ENCODE measurements around the gene AQR. TPM values are rescaled to one million over a fixed set of nuclear protein-coding genes. Genes with fewer than 3 reads are reported as not detected.
A peak's percentile ranks its signal among the peaks of the same experiment; 100 is the strongest.

Gene AQR
- total and polyA plus RNA-seq, 2 of the 13 experiments (the other 11 are each of a cell fraction or from before 2014, with no cell fraction given): 18.7 to 31.3 TPM

DNA sequence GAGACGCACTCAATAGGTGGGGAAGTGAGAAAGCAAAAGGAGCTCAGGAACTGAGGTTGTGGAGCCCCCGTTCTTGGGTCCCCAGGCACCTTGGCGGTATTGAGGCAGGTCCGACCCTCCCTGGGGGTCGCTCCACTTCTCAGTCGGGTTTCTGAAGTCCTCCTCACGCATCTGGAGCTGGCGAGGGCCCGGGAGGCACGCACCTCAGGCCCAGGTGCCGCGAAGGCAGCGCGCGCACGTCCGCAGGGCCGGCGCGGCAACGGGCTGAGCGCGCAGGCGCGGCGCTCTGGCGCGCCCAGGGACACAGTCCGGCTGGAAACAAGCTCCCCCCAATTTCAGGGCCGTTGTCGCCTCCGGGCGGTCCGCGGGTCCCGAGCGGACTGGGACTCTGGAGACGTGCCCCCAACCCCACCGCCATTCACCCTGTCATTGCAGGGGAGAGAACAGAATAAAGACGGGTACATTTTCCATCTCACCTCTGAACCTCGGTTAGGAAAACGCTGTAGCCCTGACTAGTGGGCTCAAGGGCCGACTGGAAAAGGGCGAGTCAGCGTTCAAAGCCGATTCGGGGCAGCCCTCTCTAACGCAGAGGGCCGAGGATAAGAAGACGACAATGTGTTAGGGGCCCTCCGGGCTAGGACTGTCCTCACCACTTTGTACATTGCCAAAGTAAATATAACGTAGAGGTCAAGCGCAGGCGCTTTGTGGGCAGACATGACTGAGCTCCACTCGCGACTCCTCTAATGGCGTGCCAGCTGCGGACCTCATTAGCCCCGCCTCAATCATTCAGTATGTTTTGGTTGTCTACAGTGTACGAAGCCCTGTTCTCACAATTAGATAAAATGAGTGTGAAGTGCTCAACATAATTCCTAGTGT lies 18.7 kb upstream of the AQR start, which contains the start of gene ZNF770 (continued):
- TF ChIP-seq ZNF124 (CRISPR knock-in tag; IDR thresholded peaks at IDR 0.05) (peak; percentile 41; the same call in 1 of the 2 replicates), CENPT (CRISPR knock-in tag; IDR thresholded peaks at IDR 0.05; ENCODE audit: low read depth) (peak; percentile 24; the same call in 1 of the 2 replicates), ZNF772 (CRISPR knock-in tag; IDR thresholded peaks at IDR 0.05) (peak; percentile 88; the same call in 1 of the 2 replicates), ARNT2 (CRISPR knock-in tag; IDR thresholded peaks at IDR 0.05; ENCODE audit: low read depth) (peak; percentile 89), HNRNPLL (IDR thresholded peaks at IDR 0.05; ENCODE audit: low read depth, low read length, poor library complexity, severe bottlenecking) (peak; percentile 86), NAIF1 (CRISPR knock-in tag; IDR thresholded peaks at IDR 0.05; ENCODE audit: borderline replicate concordance) (peak; percentile 76; the same call in 1 of the 2 replicates), ZNF17 (CRISPR knock-in tag; IDR thresholded peaks at IDR 0.05) (no peak)
- TF ChIP-seq, protein P1, sequence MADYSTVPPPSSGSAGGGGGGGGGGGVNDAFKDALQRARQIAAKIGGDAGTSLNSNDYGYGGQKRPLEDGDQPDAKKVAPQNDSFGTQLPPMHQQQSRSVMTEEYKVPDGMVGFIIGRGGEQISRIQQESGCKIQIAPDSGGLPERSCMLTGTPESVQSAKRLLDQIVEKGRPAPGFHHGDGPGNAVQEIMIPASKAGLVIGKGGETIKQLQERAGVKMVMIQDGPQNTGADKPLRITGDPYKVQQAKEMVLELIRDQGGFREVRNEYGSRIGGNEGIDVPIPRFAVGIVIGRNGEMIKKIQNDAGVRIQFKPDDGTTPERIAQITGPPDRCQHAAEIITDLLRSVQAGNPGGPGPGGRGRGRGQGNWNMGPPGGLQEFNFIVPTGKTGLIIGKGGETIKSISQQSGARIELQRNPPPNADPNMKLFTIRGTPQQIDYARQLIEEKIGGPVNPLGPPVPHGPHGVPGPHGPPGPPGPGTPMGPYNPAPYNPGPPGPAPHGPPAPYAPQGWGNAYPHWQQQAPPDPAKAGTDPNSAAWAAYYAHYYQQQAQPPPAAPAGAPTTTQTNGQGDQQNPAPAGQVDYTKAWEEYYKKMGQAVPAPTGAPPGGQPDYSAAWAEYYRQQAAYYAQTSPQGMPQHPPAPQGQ (CRISPR knock-in tag; IDR thresholded peaks at IDR 0.05; ENCODE audit: borderline replicate concordance): no peak
- TF ChIP-seq, protein P2, sequence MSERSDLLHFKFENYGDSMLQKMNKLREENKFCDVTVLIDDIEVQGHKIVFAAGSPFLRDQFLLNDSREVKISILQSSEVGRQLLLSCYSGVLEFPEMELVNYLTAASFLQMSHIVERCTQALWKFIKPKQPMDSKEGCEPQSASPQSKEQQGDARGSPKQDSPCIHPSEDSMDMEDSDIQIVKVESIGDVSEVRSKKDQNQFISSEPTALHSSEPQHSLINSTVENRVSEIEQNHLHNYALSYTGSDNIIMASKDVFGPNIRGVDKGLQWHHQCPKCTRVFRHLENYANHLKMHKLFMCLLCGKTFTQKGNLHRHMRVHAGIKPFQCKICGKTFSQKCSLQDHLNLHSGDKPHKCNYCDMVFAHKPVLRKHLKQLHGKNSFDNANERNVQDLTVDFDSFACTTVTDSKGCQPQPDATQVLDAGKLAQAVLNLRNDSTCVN (CRISPR knock-in tag; IDR thresholded peaks at IDR 0.05; ENCODE audit: borderline replicate concordance): peak; percentile 66; the same call in 1 of the 2 replicates
- TF ChIP-seq, protein P3, sequence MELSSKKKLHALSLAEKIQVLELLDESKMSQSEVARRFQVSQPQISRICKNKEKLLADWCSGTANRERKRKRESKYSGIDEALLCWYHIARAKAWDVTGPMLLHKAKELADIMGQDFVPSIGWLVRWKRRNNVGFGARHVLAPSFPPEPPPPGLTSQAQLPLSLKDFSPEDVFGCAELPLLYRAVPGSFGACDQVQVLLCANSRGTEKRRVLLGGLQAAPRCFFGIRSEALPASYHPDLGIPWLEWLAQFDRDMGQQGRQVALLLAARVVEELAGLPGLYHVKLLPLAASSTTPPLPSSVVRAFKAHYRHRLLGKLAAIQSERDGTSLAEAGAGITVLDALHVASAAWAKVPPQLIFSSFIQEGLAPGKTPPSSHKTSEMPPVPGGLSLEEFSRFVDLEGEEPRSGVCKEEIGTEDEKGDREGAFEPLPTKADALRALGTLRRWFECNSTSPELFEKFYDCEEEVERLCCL (CRISPR knock-in tag; IDR thresholded peaks at IDR 0.05; ENCODE audit: borderline replicate concordance): no peak
- TF ChIP-seq, protein P4, sequence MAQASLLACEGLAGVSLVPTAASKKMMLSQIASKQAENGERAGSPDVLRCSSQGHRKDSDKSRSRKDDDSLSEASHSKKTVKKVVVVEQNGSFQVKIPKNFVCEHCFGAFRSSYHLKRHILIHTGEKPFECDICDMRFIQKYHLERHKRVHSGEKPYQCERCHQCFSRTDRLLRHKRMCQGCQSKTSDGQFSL (CRISPR knock-in tag; IDR thresholded peaks at IDR 0.05): peak; percentile 87
- TF ChIP-seq, protein P5, sequence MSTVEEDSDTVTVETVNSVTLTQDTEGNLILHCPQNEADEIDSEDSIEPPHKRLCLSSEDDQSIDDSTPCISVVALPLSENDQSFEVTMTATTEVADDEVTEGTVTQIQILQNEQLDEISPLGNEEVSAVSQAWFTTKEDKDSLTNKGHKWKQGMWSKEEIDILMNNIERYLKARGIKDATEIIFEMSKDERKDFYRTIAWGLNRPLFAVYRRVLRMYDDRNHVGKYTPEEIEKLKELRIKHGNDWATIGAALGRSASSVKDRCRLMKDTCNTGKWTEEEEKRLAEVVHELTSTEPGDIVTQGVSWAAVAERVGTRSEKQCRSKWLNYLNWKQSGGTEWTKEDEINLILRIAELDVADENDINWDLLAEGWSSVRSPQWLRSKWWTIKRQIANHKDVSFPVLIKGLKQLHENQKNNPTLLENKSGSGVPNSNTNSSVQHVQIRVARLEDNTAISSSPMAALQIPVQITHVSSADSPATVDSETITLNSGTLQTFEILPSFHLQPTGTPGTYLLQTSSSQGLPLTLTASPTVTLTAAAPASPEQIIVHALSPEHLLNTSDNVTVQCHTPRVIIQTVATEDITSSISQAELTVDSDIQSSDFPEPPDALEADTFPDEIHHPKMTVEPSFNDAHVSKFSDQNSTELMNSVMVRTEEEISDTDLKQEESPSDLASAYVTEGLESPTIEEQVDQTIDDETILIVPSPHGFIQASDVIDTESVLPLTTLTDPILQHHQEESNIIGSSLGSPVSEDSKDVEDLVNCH (CRISPR knock-in tag; IDR thresholded peaks at IDR 0.05): no peak
- TF ChIP-seq, protein P6, sequence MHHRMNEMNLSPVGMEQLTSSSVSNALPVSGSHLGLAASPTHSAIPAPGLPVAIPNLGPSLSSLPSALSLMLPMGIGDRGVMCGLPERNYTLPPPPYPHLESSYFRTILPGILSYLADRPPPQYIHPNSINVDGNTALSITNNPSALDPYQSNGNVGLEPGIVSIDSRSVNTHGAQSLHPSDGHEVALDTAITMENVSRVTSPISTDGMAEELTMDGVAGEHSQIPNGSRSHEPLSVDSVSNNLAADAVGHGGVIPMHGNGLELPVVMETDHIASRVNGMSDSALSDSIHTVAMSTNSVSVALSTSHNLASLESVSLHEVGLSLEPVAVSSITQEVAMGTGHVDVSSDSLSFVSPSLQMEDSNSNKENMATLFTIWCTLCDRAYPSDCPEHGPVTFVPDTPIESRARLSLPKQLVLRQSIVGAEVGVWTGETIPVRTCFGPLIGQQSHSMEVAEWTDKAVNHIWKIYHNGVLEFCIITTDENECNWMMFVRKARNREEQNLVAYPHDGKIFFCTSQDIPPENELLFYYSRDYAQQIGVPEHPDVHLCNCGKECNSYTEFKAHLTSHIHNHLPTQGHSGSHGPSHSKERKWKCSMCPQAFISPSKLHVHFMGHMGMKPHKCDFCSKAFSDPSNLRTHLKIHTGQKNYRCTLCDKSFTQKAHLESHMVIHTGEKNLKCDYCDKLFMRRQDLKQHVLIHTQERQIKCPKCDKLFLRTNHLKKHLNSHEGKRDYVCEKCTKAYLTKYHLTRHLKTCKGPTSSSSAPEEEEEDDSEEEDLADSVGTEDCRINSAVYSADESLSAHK (CRISPR knock-in tag; IDR thresholded peaks at IDR 0.05; ENCODE audit: borderline replicate concordance): no peak
- TF ChIP-seq, protein P7, sequence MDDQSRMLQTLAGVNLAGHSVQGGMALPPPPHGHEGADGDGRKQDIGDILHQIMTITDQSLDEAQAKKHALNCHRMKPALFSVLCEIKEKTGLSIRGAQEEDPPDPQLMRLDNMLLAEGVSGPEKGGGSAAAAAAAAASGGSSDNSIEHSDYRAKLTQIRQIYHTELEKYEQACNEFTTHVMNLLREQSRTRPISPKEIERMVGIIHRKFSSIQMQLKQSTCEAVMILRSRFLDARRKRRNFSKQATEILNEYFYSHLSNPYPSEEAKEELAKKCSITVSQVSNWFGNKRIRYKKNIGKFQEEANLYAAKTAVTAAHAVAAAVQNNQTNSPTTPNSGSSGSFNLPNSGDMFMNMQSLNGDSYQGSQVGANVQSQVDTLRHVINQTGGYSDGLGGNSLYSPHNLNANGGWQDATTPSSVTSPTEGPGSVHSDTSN (CRISPR knock-in tag; IDR thresholded peaks at IDR 0.05; ENCODE audit: borderline replicate concordance): no peak
